CD1c-positive myeloid dendritic cell (primary cell): Measurements from ENCODE around the gene SSX2IP.
"Not testable (repeated sequence)": the region's sequence is repeated elsewhere in the genome, so short reads cannot be mapped to it uniquely, and the experiment has no call there.

ENCODE experiments used
- DNase-seq: peaks from one replicate; pipeline ENCODE4 v3.0.0-alpha.2; 2016; ENCODE audit errors: extremely low spot score

Gene SSX2IP

DNA sequence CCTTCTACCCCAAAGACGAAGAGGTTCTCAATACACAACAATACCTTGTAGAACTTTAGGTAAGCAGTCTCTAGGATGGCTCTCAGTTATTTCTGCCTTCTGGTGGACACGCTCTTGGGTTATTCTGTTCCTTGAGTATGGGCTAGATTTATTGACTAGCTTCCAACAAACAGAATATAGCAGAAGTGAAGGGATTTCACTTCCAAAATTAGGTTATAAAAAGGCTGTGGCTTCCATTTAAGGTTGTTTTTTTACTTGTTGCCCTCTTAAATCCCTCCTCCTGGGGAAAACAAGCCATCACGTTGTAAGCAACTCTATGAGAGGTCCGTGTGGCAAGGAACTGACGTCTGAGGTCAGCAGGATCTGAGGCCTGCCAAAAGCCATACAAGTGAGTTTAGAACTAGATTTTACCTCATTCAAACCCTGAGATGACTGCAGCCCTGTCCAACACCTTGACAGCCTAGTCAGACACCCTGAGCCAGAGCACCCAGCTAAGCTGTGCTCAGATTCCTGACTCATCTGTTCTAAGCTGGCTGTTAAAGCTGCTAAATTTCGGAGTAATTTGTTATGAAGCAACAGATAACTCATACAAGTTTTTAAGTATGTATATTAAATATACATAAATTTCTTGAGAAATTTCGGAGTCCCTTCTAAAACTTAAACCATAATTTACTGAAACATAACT is 12.7 kb downstream of the SSX2IP start:
- DNase-seq, result no peak

DNA sequence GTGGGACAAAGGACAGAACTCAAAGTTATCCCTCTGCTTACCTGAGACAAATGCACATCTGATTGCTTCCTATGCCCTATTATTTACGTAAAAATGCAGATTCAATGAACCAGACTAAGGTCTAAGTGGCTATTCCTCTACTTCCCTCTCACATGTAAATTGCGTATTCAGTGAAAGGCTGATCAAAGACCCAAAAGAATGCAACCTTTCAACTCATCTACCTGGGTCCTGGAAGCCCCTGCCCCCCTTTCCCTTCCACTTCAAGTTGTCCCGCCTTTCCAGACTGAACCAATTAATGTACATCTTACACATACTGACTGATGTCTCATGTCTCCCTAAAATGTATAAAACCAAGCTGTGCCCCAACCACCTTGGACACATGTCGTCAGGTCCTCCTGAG is 14.6 kb downstream of the SSX2IP start:
- DNase-seq, result no peak

GRCh38 chr1:84675106-84675505 is 15.2 kb downstream of the SSX2IP start:
- no peak for DNase-seq

GRCh38 chr1:84674705-84675104 is 15.6 kb downstream of the SSX2IP start:
- no peak for DNase-seq

GRCh38 chr1:84674021-84674420 is 16.2 kb downstream of the SSX2IP start:
- DNase-seq, result no peak

DNA sequence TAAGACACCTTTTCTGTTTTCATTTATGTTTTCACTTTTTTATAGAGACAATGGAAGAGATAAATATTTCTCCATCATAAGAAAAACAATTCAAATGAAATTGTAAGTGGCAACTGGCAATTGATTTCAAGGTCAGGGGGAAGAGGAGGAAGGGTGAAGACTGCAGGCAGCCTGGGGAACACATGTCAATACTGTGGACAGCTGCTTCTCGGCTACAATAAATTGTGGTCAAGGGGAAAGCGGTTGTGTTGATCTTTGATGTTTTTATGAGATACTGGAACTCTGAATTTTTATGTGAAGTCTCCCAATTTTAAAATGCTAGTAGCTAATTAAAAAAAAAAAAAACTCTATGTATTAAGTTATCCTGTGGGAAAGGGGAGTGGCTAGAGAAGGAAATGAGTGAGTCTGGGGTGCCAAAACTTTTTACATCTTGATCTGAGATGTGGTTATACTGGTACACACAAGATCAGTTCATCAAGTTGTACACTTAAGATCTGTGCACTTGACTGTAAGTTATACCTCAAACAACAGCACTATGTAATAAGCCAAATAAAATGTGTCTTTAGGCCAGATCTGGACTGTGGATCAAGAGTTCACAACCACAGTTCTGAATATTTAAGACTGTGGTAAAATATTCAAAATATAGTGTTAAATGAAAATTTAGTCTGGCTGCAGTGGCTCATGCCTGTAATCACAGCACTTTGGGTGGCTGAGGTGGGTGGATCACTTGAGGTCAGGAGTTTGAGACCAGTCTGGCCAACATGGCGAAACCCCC is 18.0 kb downstream of the SSX2IP start:
- no peak for DNase-seq

DNA sequence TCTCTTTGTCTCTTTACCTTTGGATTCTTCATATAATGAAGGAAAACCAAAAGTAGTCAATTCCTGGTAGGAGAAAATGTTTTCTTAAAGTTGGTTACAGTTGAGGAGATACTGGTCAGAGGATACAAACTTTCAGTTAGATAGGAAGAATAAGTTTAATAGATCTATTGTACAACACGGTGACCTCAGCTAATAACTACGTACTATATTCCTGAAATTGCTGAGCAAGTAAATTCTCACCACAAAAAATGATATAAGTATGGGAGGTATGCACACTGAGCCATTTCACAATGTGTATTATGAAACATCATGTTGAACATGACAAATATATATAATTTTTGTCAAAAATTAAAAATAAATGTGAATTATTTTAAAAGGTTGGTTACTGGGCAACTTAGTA is 20.4 kb downstream of the SSX2IP start:
- no peak for DNase-seq

DNA sequence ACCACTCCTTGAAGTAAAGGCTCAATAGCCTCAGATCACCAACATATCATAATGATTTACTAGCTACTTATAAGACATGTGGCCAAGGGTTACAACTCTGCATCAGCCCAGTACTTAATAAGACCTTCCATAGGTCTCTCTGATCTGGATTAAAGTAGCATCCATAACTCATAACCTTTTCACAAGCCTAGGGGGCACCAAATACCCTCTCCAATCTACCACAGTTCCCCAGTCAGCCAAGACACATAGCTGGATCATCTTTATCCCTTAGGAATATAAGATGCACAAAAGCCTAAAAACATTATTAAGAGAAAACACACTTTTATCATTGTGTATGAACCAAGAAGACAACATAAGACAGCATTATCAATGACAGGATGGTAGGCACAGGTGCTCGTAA is 22.1 kb downstream of the SSX2IP start:
- DNase-seq, result no peak

DNA sequence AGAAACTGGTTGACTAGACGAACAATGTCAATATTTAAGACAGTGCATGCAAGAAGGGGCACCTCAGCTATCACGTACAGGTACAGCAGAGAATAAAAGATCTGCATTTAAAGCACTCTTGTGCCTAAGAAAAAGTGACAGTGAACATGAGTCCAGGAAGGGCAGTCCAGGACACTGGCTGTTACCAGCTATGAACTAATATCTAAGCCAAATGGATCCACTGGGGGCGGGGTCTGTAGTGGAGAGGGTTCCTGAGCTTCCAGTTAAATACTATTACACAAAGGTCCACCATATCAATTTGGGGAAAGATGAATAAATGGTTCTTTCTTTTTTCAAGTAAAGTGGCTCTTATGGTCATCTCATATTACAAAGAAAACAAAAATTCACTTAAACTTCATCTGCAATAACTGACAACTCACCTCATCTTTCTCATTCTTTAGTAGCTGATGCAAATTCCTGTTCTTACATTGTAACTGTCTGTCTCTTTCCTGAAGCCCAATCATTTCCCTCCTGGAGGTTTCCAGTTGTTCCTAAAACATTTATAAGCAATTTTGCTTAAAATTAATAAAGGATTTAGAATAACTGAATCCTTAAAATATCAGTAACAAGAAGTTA is 24.5 kb downstream of the SSX2IP start:
- no peak for DNase-seq

DNA sequence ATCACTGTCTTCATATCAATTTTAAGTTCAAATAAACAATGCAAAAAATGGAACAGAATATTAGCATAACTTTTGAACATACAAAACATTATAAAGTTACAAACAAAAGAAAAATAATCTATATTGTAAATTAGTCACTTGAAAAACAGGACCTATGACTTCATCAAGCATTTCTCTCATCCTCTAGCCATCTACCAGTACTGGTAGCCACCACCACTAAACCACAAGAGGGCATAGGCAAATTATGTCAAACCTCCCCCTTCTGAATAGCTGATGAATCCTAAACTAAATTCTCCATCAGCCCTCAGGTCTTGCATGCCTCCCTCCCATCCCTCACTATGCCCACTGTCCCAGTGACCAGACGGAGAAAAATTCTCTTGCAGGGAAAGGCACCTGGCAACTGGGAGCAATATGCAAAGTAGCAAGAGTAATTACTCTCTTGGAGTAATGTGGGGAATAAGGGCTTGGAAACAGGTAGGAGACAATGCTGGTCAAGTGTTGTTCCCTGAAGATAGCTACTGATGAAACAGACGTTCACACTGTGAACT is 37.1 kb downstream of the SSX2IP start:
- DNase-seq, result no peak

DNA sequence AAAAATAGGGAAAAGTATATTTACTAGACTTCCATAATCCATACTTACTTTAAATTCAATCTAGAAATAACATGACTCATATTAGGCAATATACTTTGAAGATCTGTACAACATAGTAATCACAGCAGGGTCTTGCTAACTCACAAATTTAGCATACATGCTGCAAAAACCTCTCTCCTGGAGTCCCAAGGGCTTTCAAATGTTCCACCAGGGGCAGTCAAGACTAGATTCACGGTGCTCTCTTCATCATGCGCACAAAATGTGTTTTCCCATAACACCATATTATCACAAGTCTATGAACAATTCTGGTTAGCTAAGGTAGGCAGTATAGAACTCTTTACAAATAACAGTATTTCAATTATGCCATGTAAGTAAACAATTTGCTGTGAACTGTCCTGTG is 45.8 kb downstream of the SSX2IP start:
- DNase-seq, result no peak

DNA sequence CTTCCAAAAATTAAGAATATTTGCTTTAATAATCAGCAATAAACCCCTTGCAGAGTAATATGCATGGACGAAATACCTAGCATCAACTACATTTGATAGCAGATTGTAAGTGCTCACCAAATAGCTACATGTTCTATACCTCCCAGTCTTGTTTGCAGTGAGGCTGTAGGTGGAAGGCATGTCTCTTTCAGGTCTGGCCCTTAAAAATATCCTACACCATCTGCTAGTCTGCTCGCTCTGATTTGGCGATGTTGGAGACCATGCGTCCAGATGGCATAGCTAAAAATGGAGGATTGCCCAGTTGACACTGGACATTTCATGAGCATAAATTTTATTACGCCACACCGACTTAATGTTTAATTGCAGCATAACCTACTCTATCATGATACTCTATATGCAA is 47.1 kb downstream of the SSX2IP start:
- DNase-seq, result no peak

DNA sequence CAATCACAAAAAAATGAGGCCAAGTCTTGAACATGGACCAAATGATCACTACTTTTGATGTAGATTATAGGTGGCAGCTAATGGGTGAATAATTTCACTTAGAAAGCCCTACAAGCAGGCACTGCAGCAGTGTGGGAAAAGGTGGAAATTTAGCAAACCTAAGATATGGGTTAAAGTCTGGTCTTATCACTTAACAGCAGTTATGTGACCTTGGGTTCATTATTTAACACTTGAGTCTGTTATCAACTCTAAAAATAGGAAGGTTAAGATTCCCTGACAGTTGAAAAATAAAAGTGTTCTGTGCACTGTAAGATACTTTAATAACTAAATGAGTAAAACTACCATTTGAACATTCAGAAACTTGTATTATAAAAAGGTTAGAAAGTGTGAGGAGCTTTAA is 47.5 kb downstream of the SSX2IP start:
- DNase-seq, result no peak

- DNase-seq, result not testable (repeated sequence)
Observed at GRCh38 chr1:84639731-84640130, 50.5 kb downstream of the SSX2IP start.

GRCh38 chr1:84635429-84635828 is 54.8 kb downstream of the SSX2IP start:
- DNase-seq, result no peak

DNA sequence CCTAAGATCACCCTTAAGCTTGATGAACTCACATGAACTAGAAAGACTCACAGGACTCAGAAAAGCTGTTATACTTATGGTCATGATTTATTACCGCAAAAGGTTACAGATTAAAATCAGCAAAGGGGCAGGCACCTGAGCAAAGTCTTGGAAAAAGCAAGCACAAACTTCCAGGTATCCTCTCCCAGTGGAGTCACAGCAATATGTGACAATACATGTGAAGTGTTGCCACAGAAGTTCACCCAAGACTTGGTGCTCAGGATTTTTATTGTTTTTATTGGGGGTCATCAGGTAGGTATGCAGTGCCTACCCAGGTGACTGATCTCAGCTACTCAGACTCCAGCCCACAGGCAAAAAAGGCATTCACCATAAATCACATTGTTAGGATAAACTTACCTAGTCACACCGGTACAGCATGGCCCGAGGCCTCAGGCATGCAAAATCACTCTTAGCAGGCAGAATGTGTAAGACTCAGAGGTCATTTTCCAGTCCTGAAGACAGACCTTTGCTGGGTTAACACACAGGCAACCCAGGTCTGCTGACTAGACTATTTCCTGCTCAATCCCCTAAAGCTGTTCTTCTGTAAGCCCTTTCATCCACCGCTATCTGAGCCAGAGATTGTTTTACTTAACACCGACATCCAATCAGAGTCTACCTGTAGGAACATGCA is 55.6 kb downstream of the SSX2IP start:
- no peak for DNase-seq

- DNase-seq, result peak; percentile 1
Observed at GRCh38 chr1:84632673-84633434, 57.4 kb downstream of the SSX2IP start.

GRCh38 chr1:84632137-84632536 is 58.1 kb downstream of the SSX2IP start:
- DNase-seq, result no peak

DNA sequence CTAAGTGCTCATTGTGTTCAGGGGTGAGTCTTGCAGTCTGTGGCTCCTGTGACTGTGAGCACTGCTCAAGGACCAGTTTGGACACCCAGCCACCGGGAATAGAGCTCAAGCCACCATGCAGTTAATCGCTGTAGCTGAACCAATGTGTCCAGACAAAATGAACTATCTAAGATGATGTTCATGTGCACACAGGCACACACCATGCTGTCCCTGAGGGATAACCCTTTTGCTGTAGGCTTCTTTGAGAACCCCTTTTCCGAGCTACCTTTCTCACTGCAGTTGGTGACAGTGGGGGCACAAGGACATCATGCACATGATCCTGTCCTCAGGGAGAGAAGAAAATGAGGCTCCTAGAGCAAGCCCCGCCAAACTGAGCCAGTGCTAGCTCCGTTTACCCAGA is 65.4 kb downstream of the SSX2IP start:
- DNase-seq, result no peak

- no peak for DNase-seq
Observed at GRCh38 chr1:84621553-84621952, 68.7 kb downstream of the SSX2IP start.

DNA sequence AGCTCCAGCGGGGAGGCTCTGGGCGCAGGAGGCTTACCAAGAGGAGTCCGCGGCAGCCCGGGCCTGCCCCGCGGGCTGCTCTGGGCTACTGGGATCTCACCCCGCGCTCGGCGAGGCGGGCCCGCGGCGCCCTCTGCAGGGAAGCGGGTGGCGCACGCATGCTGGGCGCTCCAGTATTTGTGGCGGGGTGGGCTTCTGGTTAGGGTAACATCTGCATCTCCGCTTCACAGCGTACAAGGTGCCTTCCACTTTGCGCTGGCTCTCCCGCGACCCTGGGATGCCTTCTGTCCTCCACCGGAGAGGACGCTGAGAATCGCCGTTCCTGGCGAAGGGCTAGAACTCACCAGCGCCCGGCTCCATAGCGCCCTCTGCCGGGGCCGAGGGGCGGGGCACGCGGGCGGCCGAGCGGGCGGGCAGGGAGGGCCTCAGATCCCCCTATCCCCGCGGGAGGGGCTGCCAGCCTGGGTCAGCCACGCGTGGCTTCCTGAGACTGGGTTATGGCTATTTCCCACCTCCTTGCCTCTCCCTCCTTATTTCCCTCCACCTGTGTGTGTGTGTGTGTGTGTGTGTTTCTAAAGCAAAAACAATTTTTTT is 69.4 kb downstream of the SSX2IP start:
- DNase-seq, result peak; percentile 90
